ENCODE results near the gene MAN2A1. TPM values are rescaled to one million over a fixed set of nuclear protein-coding genes. Genes with fewer than 3 reads are reported as not detected.

The MAN2A1 gene
- polyA plus RNA-seq, 2 of the 4 experiments (the other 2 are of a cell fraction): 15.8 to 51.5 TPM

GRCh38 chr5:109868737-109869136, 179.0 kb downstream of the MAN2A1 start:
- H3K27ac ChIP-seq: no peak overlapping the region
- no peaks in the 10 kb centered on the region for H3K4me1 ChIP-seq
- POLR2A ChIA-PET: no interaction called here
- H3K9me3 ChIP-seq: no peaks in the 10 kb centered on the region
- H3K4me3 ChIP-seq: no peak overlapping the region
- CTCF ChIA-PET: no interaction called here
- H3K4me2 ChIP-seq: no peak overlapping the region
- DNase-seq (ENCODE audit: low read depth in 1 of 2, low spot score in 1 of 2): no peak
- FAIRE-seq: no peak
- WGBS (ENCODE audit: missing lambda C conversion rate): 78% methylated on average over 2 of the region's 2 CpGs
- TF ChIP-seq ZNF302 (CRISPR knock-in tag; IDR thresholded peaks at IDR 0.05) (no peak), POLR2AphosphoS2 (conservative IDR thresholded peaks at IDR 0.05; ENCODE audit: low read length) (no peak), CBX8 (IDR thresholded peaks at IDR 0.05) (no peak), CHD2 (IDR thresholded peaks at IDR 0.05; ENCODE audit: low read length, partially characterized antibody) (no peak), FOSB (CRISPR knock-in tag; IDR thresholded peaks at IDR 0.05) (no peak), TP53 (CRISPR knock-in tag; IDR thresholded peaks at IDR 0.05) (no peak), USF2 (IDR thresholded peaks at IDR 0.05) (no peak), CEBPB (IDR thresholded peaks at IDR 0.05) (no peak), KDM5A (IDR thresholded peaks at IDR 0.05) (no peak), PHF8 (IDR thresholded peaks at IDR 0.05; ENCODE audit: borderline replicate concordance, low read depth) (no peak), RFX5 (IDR thresholded peaks at IDR 0.05) (no peak), HEYL (CRISPR knock-in tag; IDR thresholded peaks at IDR 0.05) (no peak), NPAS2 (CRISPR knock-in tag; IDR thresholded peaks at IDR 0.05; ENCODE audit: borderline replicate concordance) (no peak), MAX (IDR thresholded peaks at IDR 0.05) (no peak), RARB (CRISPR knock-in tag; IDR thresholded peaks at IDR 0.05) (no peak), RAD21 (conservative IDR thresholded peaks at IDR 0.05 in 1 of 2, IDR thresholded peaks at IDR 0.05 in 1 of 2) (no peak), NR3C1 (IDR thresholded peaks at IDR 0.05) (no peak), PBX3 (IDR thresholded peaks at IDR 0.05) (no peak)
- no peak for ATAC-seq

- no peaks in the 10 kb centered on the region for H3K9me3 ChIP-seq
- DNase-seq (ENCODE audit: low read depth in 1 of 2, low spot score in 1 of 2) (no peak), ATAC-seq (no peak), FAIRE-seq (no peak)
- no peak overlapping the region for H3K4me2 ChIP-seq
- no peaks in the 10 kb centered on the region for H3K4me1 ChIP-seq
- no peak overlapping the region for H3K4me3 ChIP-seq
- no peak overlapping the region for H3K27ac ChIP-seq
- 87% methylated on average over 4 of the region's 4 CpGs for WGBS (ENCODE audit: missing lambda C conversion rate)
- ChIA-PET CTCF (interaction anchor here (0.8 kb wide), 1 partner anchor 130 kb away, joined by 3 read pairs; no protein-coding TSS in a partner anchor), POLR2A (no interaction called here)
- TF ChIP-seq MAX (IDR thresholded peaks at IDR 0.05) (no peak), ZNF302 (CRISPR knock-in tag; IDR thresholded peaks at IDR 0.05) (no peak), KDM5A (IDR thresholded peaks at IDR 0.05) (no peak), RFX5 (IDR thresholded peaks at IDR 0.05) (no peak), TP53 (CRISPR knock-in tag; IDR thresholded peaks at IDR 0.05) (no peak), HDAC2 (IDR thresholded peaks at IDR 0.05) (no peak)
These were observed 184.0 kb downstream of the MAN2A1 start for GRCh38 chr5:109873687-109874086.

GRCh38 chr5:109874108-109874507, 184.4 kb downstream of the MAN2A1 start:
- POLR2A ChIA-PET: no interaction called here
- TF ChIP-seq SREBF2 (IDR thresholded peaks at IDR 0.05) (no peak), HOXA7 (CRISPR knock-in tag; IDR thresholded peaks at IDR 0.05) (no peak), EHMT2 (IDR thresholded peaks at IDR 0.05; ENCODE audit: low read depth) (no peak), KDM1A (IDR thresholded peaks at IDR 0.05; ENCODE audit: low read depth) (no peak), MAZ (IDR thresholded peaks at IDR 0.05; ENCODE audit: borderline replicate concordance, low read depth, low read length) (no peak), E2F6 (IDR thresholded peaks at IDR 0.05; ENCODE audit: borderline replicate concordance, low read depth) (no peak), BCL3 (IDR thresholded peaks at IDR 0.05) (no peak), KDM5A (IDR thresholded peaks at IDR 0.05) (no peak), ZC3H11A (IDR thresholded peaks at IDR 0.05) (no peak), PHF8 (IDR thresholded peaks at IDR 0.05; ENCODE audit: borderline replicate concordance, low read depth) (no peak), RARB (CRISPR knock-in tag; IDR thresholded peaks at IDR 0.05) (no peak), RFX5 (IDR thresholded peaks at IDR 0.05) (no peak)

More at GRCh38 chr5:109874108-109874507, 184.4 kb downstream of the MAN2A1 start:
- ATAC-seq (no peak), DNase-seq (ENCODE audit: low read depth in 1 of 2, low spot score in 1 of 2) (no peak), FAIRE-seq (no peak)
- Histone ChIP-seq H3K4me3 (no peak overlapping the region), H3K4me1 (no peaks in the 10 kb centered on the region), H3K27ac (no peak overlapping the region), H3K4me2 (no peak overlapping the region), H3K9me3 (no peaks in the 10 kb centered on the region)
- WGBS (ENCODE audit: missing lambda C conversion rate): 86% methylated on average over 2 of the region's 2 CpGs
- CTCF ChIA-PET: no interaction called here
